NAMALWA (cell line): ENCODE data around the gene APELA.
A peak's percentile ranks its signal among the peaks of the same experiment; 100 is the strongest.
"Not testable (repeated sequence)": the region's sequence is repeated elsewhere in the genome, so short reads cannot be mapped to it uniquely, and the experiment has no call there.

Experiments used
- DNase-seq: peaks from one replicate; pipeline ENCODE4 v3.0.0-alpha.2; 2015; ENCODE audit warnings: low spot score

Gene APELA

GRCh38 chr4:164926301-164926700, 49.3 kb downstream of the APELA start:
- DNase-seq = no peak

- not testable (repeated sequence) for DNase-seq
These were observed 50.1 kb downstream of the APELA start for GRCh38 chr4:164927101-164927500.

- no peak for DNase-seq
These were observed 53.7 kb downstream of the APELA start for GRCh38 chr4:164930647-164931046.

GRCh38 chr4:164931551-164932324, 54.8 kb downstream of the APELA start:
- no peak for DNase-seq

GRCh38 chr4:164933244-164933643, 56.3 kb downstream of the APELA start:
- DNase-seq = no peak

GRCh38 chr4:164935363-164935762, 58.4 kb downstream of the APELA start:
- DNase-seq = peak; percentile 69

GRCh38 chr4:164935865-164936606, 59.1 kb downstream of the APELA start:
- DNase-seq = not testable (repeated sequence)

- peak; percentile 48 for DNase-seq
These were observed 60.7 kb downstream of the APELA start for GRCh38 chr4:164937576-164938270.

- no peak for DNase-seq
These were observed 66.2 kb downstream of the APELA start for GRCh38 chr4:164943192-164943591.

GRCh38 chr4:164945146-164945545, 68.2 kb downstream of the APELA start:
- DNase-seq = no peak

GRCh38 chr4:164946810-164947209, 69.8 kb downstream of the APELA start:
- DNase-seq = no peak
